Prostate gland (tissue), 2 donors: Measurements from ENCODE around the gene FMNL2.

Experiments used
- CTCF ChIP-seq, 4 experiments: fragments of 200-600 bp in 2 of 4; fragments of 450-650 bp in 2 of 4; sonication (generic) in 2 of 4; IDR thresholded peaks; 1 replicate in 3 of 4; 2 replicates in 1 of 4; pipeline ENCODE4 v1.5.1; 2016 to 2019; ENCODE audit warnings: antibody characterized with exemption in 4 of 4, mild to moderate bottlenecking in 2 of 4, moderate library complexity in 2 of 4
- POLR2AphosphoS5 ChIP-seq: sonication (generic); formaldehyde crosslinking; IDR thresholded peaks from one replicate; pipeline ENCODE4 v1.6.1; 2017; ENCODE audit warnings: antibody characterized with exemption

- no peak for TF ChIP-seq CTCF (IDR thresholded peaks at IDR 0.05)
- TF ChIP-seq POLR2AphosphoS5, result no peak
Measured at GRCh38 chr2:152301131-152301530, 33.8 kb upstream of the FMNL2 start.
